Measurements from ENCODE around the gene MAST4. TPM values are rescaled to one million over a fixed set of nuclear protein-coding genes. Genes with fewer than 3 reads are reported as not detected.

MAST4 gene
- polyA plus RNA-seq, 2 of the 4 experiments (the other 2 are of a cell fraction), result 1.2 to 5.8 TPM

DNA sequence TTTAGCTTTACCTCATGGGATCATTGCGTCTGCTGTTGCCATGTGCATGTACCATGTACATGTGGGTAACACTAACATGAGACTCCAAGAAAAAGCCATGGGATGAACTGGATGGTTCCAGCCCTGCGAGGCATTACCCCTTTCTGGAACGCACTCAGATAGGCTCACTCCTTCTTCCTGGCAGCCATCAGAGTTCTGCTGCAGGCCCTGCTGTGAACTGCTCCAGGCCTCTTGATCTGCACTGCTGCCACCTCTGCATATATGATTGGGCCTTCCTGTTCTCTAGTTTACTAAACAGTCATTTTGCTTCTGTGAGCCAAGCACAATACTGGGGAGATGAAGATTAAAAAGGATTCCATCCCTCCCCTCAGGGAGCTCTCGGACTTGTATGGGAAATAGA lies 379.9 kb downstream of the MAST4 start:
- no peak overlapping the region for H3K4me3 ChIP-seq
- H3K4me1 ChIP-seq, result no peaks in the 10 kb centered on the region
- CTCF ChIA-PET, result interaction anchor here (1.2 to 2.1 kb wide), 3 partner anchors 11 to 173 kb away, joined by 3 to 11 read pairs (median 4); no protein-coding TSS in a partner anchor
- H3K27ac ChIP-seq, result no peak overlapping the region
- POLR2A ChIA-PET, result no interaction called here
- no peak for DNase-seq (ENCODE audit: low read depth in 1 of 2, low spot score in 1 of 2)
- no peak overlapping the region for H3K4me2 ChIP-seq
- no peak for FAIRE-seq
- no peaks in the 10 kb centered on the region for H3K9me3 ChIP-seq
- no peak for ATAC-seq
- TF ChIP-seq CBX2 (IDR thresholded peaks at IDR 0.05; ENCODE audit: borderline replicate concordance, low read depth), result no peak
- no peak for TF ChIP-seq MYC (IDR thresholded peaks at IDR 0.05; ENCODE audit: borderline replicate concordance, low read length)
- no peak for TF ChIP-seq BHLHE40 (IDR thresholded peaks at IDR 0.05; ENCODE audit: low read depth, low read length)
- no peak for TF ChIP-seq RFX5 (IDR thresholded peaks at IDR 0.05)
- no peak for TF ChIP-seq CHD4 (IDR thresholded peaks at IDR 0.05; ENCODE audit: borderline replicate concordance)
- TF ChIP-seq CBX8 (IDR thresholded peaks at IDR 0.05), result no peak
- TF ChIP-seq, protein P1, sequence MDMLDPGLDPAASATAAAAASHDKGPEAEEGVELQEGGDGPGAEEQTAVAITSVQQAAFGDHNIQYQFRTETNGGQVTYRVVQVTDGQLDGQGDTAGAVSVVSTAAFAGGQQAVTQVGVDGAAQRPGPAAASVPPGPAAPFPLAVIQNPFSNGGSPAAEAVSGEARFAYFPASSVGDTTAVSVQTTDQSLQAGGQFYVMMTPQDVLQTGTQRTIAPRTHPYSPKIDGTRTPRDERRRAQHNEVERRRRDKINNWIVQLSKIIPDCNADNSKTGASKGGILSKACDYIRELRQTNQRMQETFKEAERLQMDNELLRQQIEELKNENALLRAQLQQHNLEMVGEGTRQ (IDR thresholded peaks at IDR 0.05), result no peak
- TF ChIP-seq, protein P2, sequence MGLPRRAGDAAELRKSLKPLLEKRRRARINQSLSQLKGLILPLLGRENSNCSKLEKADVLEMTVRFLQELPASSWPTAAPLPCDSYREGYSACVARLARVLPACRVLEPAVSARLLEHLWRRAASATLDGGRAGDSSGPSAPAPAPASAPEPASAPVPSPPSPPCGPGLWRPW (IDR thresholded peaks at IDR 0.05), result no peak
- no peak for TF ChIP-seq HOXB5 (CRISPR knock-in tag; IDR thresholded peaks at IDR 0.05)
- TF ChIP-seq POLR2AphosphoS2 (conservative IDR thresholded peaks at IDR 0.05; ENCODE audit: low read length), result no peak
- TF ChIP-seq FOXS1 (CRISPR knock-in tag; IDR thresholded peaks at IDR 0.05), result no peak
- no peak for TF ChIP-seq SREBF2 (IDR thresholded peaks at IDR 0.05)
- TF ChIP-seq ZSCAN20 (CRISPR knock-in tag; IDR thresholded peaks at IDR 0.05), result no peak
- TF ChIP-seq ZC3H11A (IDR thresholded peaks at IDR 0.05), result no peak
- TF ChIP-seq GATA3 (IDR thresholded peaks at IDR 0.05; ENCODE audit: borderline replicate concordance), result no peak
- TF ChIP-seq RNF2 (IDR thresholded peaks at IDR 0.05; ENCODE audit: borderline replicate concordance, low read depth), result no peak
- 91% methylated on average over 4 of the region's 4 CpGs for WGBS (ENCODE audit: missing lambda C conversion rate)

DNA sequence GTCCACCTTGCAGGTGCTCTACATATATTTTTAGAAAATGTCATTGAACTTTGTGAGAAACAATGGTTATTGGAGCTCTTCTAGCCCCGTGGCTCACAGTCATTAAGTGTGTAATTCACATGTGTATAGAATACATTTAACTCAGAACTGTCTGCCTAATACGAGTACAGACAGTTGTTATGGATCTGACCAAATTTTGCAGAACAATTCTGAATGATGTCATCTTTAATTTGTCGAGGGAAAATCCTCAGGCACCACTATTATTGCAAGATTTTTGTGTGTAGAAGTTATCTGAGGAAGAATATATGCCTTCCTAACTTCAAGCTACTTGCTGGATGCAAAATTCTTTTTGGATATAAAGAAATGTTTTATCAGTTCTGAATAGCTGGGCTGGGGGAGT lies 383.5 kb downstream of the MAST4 start:
- ATAC-seq (no peak), FAIRE-seq (no peak), DNase-seq (ENCODE audit: low read depth in 1 of 2, low spot score in 1 of 2) (no peak)
- H3K4me1 ChIP-seq, result peaks cover 6% of the 10 kb centered on the region; the same call in 2 of the 3 replicates
- WGBS (ENCODE audit: missing lambda C conversion rate), result 46% methylated on average over 3 of the region's 3 CpGs
- no peak overlapping the region for H3K4me3 ChIP-seq
- no peak overlapping the region for H3K4me2 ChIP-seq
- H3K9me3 ChIP-seq, result no peaks in the 10 kb centered on the region
- ChIA-PET CTCF (interaction anchor here (0.8 to 2.6 kb wide), 4 partner anchors 8 to 229 kb away, joined by 3 to 20 read pairs (median 5); no protein-coding TSS in a partner anchor), POLR2A (interaction anchor here (1.3 kb wide), 1 partner anchor 24 kb away, joined by 3 read pairs; no protein-coding TSS in a partner anchor)
- no peak overlapping the region for H3K27ac ChIP-seq
- TF ChIP-seq, protein P3, sequence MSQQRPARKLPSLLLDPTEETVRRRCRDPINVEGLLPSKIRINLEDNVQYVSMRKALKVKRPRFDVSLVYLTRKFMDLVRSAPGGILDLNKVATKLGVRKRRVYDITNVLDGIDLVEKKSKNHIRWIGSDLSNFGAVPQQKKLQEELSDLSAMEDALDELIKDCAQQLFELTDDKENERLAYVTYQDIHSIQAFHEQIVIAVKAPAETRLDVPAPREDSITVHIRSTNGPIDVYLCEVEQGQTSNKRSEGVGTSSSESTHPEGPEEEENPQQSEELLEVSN (IDR thresholded peaks at IDR 0.05; ENCODE audit: borderline replicate concordance, low read depth), result no peak
- no peak for TF ChIP-seq JUN (IDR thresholded peaks at IDR 0.05)

DNA sequence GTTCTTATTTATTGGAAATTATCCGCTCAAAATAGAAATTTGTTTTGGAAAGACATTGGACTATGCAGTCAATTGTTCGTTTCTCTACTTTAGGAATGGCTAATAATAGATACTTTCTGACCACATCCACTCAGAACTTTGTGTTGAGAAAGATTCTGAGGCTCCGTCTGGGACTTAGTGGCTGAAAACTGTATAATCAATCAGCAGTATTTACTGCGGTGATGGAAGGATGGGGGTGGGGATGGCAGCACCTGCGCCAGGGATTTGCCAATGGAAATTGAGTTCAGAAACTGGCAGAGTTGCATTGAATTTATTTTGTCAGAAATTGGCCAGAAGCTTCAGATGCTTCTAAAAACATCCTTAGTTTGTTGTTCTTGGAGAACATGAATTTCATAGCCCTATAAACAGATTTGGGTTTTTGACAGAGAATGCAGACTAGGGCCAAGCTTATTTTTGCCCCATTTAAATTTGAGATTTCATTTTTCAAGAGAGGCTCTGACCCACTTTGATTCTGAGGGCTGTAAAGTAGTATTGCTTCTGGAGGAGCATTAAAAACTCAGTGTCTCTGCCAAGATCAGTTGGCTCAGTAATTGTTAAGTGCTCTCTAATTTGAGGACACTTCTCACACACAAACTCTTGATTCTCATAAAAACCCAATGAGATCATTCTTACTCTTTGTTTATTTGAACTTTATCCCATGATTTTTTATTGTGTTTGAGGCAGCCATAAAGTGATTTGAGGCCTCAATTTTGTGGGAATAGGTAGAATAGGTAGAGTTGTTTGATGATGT lies 385.3 kb downstream of the MAST4 start:
- POLR2A ChIA-PET, result no interaction called here
- H3K4me1 ChIP-seq, result peaks cover 6% of the 10 kb centered on the region; the same call in 2 of the 3 replicates
- H3K27ac ChIP-seq, result no peak overlapping the region
- WGBS (ENCODE audit: missing lambda C conversion rate), result 91% methylated on average over 5 of the region's 5 CpGs
- no peak for DNase-seq (ENCODE audit: low read depth in 1 of 2, low spot score in 1 of 2)
- no peaks in the 10 kb centered on the region for H3K9me3 ChIP-seq
- H3K4me2 ChIP-seq, result no peak overlapping the region
- TF ChIP-seq ZNF302 (CRISPR knock-in tag; IDR thresholded peaks at IDR 0.05), result no peak
- TF ChIP-seq KDM1A (IDR thresholded peaks at IDR 0.05; ENCODE audit: low read depth), result no peak
- TF ChIP-seq, protein P4, sequence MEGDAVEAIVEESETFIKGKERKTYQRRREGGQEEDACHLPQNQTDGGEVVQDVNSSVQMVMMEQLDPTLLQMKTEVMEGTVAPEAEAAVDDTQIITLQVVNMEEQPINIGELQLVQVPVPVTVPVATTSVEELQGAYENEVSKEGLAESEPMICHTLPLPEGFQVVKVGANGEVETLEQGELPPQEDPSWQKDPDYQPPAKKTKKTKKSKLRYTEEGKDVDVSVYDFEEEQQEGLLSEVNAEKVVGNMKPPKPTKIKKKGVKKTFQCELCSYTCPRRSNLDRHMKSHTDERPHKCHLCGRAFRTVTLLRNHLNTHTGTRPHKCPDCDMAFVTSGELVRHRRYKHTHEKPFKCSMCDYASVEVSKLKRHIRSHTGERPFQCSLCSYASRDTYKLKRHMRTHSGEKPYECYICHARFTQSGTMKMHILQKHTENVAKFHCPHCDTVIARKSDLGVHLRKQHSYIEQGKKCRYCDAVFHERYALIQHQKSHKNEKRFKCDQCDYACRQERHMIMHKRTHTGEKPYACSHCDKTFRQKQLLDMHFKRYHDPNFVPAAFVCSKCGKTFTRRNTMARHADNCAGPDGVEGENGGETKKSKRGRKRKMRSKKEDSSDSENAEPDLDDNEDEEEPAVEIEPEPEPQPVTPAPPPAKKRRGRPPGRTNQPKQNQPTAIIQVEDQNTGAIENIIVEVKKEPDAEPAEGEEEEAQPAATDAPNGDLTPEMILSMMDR (IDR thresholded peaks at IDR 0.05), result no peak
- TF ChIP-seq HOXA7 (CRISPR knock-in tag; IDR thresholded peaks at IDR 0.05), result no peak
- no peak for TF ChIP-seq ESRRA (IDR thresholded peaks at IDR 0.05; ENCODE audit: borderline replicate concordance, low read length)
- no peak for TF ChIP-seq RCOR1 (IDR thresholded peaks at IDR 0.05; ENCODE audit: low read depth, low read length)
- TF ChIP-seq NFE2L2 (conservative IDR thresholded peaks at IDR 0.05; ENCODE audit: low read length), result no peak
- TF ChIP-seq HOXB13 (CRISPR knock-in tag; IDR thresholded peaks at IDR 0.05; ENCODE audit: low read depth), result no peak
- no peak for TF ChIP-seq HDAC2 (IDR thresholded peaks at IDR 0.05)
- TF ChIP-seq, protein P1 (IDR thresholded peaks at IDR 0.05), result no peak
- no peak for TF ChIP-seq BHLHE40 (IDR thresholded peaks at IDR 0.05; ENCODE audit: low read depth, low read length)
- no peak for FAIRE-seq
- ATAC-seq, result no peak
- no peak overlapping the region for H3K4me3 ChIP-seq
- CTCF ChIA-PET, result interaction anchor here (1.1 kb wide), 1 partner anchor 39 kb away, joined by 3 read pairs; no protein-coding TSS in a partner anchor

Data from A549 (cell line).